GM12865 (cell line): Measurements from ENCODE around the gene IQSEC2.
A peak's percentile ranks its signal among the peaks of the same experiment; 100 is the strongest.

ENCODE experiments used
- DNase-seq: peaks from one replicate; pipeline ENCODE4 v3.0.0; 2010; ENCODE audit warnings: low read depth
- H3K4me3 ChIP-seq: 2 replicates; pipeline ENCODE4 v1.5.1; 2011; ENCODE audit warnings: mild to moderate bottlenecking, low read depth, low read length, control low read depth
- TF ChIP-seq, protein P1 (sequence below): IDR thresholded peaks from 2 replicates; pipeline ENCODE4 v1.5.1; 2011; ENCODE audit warnings: low read length, control low read depth, low read depth, inconsistent platforms; ENCODE audit not compliant: insufficient read depth; ENCODE audit errors: missing control alignments

The IQSEC2 gene

DNA sequence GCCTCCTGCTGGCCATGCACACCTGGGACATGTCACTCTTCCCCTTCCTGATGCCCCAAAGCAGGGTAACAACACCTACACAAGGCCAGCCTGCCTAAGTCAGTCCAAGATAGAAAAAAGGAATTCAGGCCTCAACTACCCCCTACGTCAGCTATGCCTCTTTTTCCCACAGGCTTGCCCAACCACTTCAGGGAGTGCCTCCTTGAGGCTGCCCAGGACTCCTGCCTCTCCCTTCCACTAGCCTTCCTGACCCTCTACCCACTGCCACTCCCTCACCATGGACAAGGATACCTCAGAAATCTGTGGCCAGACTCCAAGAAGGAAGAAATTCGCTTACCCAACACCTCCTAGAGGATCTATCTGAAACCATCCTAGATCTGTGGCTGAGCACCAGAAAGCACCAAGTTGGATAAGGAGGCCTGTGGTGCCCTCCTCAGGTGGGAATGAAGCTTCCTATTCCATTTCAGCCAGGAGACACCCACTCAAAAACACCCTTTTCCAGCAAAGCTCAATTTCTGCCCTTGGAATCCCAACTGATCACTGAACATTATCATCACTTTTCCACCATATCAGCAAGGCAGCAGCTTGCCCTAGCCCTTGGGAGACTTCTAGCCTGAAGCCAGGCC lies 58.2 kb downstream of the IQSEC2 start:
- no peak for DNase-seq
- H3K4me3 ChIP-seq = peak overlapping the region; percentile 79
- TF ChIP-seq, protein P1, sequence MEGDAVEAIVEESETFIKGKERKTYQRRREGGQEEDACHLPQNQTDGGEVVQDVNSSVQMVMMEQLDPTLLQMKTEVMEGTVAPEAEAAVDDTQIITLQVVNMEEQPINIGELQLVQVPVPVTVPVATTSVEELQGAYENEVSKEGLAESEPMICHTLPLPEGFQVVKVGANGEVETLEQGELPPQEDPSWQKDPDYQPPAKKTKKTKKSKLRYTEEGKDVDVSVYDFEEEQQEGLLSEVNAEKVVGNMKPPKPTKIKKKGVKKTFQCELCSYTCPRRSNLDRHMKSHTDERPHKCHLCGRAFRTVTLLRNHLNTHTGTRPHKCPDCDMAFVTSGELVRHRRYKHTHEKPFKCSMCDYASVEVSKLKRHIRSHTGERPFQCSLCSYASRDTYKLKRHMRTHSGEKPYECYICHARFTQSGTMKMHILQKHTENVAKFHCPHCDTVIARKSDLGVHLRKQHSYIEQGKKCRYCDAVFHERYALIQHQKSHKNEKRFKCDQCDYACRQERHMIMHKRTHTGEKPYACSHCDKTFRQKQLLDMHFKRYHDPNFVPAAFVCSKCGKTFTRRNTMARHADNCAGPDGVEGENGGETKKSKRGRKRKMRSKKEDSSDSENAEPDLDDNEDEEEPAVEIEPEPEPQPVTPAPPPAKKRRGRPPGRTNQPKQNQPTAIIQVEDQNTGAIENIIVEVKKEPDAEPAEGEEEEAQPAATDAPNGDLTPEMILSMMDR = no peak
